ENCODE measurements around the gene GRK2.

The GRK2 gene

DNA sequence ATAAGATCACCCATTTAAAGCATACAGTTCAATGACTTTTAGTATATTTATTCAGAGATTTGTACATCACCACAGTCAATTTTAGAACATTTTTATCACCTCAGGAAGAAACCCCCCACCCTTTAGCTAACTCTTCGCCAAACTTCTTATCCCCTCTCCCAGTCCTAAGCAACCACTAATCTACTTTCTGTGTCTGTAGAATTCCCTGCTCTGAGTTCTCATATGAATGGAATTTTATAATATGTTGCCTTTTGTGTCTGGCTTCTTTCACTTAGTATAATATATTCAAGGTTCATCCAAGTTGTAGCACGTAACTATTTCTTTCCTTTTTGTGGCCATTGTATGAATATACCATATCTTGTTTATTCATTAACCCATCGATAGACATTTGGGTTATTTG is 26.4 kb downstream of the GRK2 start:
- no peak for DNase-seq (ENCODE audit: insufficient read length, low spot score)
- no peak for FAIRE-seq
- TF ChIP-seq POLR2AphosphoS5 (IDR thresholded peaks at IDR 0.05; ENCODE audit: low read depth, low read length) (no peak), SPI1 (IDR thresholded peaks at IDR 0.05; ENCODE audit: low read depth, low read length) (no peak)

DNA sequence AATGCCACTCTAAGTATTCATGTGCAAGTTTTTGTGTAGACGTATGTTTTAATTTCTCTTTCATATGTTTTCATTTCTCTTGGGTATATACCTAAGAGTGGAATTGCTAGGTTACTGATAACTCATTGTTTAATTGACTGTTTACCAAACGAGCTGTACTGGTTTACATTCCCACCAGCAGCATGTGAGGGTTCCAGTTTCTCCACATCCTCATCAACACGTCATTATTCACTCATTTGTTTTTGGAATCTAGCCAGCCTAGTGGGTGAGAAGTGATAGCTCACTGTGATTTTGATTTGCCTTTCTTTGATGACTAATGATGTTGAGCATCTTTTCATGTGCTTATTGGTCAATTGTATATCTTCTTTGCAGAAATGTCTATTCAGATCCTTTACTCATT is 26.8 kb downstream of the GRK2 start:
- DNase-seq (ENCODE audit: insufficient read length, low spot score) (no peak), FAIRE-seq (no peak)
- TF ChIP-seq POLR2A (IDR thresholded peaks at IDR 0.05; ENCODE audit: low read depth, low read length) (no peak), POU2F2 (IDR thresholded peaks at IDR 0.05; ENCODE audit: low read depth, low read length) (no peak), SPI1 (IDR thresholded peaks at IDR 0.05; ENCODE audit: low read depth, low read length) (no peak), TAF1 (IDR thresholded peaks at IDR 0.05; ENCODE audit: low read depth, low read length) (no peak), PAX5 (IDR thresholded peaks at IDR 0.05; ENCODE audit: insufficient read depth, low read length, severe bottlenecking) (no peak), POLR2AphosphoS5 (IDR thresholded peaks at IDR 0.05; ENCODE audit: low read depth, low read length) (no peak)

DNA sequence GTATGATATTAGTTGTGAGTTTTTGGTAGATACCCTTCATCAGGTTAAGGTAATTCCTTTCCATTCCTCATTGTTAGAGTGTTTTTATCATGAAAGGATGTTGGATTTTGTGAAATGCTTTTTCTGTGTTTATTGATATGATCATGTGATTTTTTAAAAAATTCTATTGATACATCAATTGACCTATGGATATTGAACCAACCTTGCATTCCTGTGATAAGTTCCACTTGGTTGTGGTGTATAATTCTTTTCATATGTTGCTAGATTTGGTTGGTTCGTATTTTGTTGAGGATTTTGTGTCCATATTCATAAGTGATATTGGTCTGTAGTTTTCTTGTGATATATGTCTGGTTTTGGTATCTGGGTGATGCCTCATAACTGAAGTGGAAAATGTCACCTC is 29.6 kb downstream of the GRK2 start:
- TF ChIP-seq PAX5 (IDR thresholded peaks at IDR 0.05; ENCODE audit: insufficient read depth, low read length, severe bottlenecking): no peak
- no peak for TF ChIP-seq POU2F2 (IDR thresholded peaks at IDR 0.05; ENCODE audit: low read depth, low read length)
- no peak for TF ChIP-seq POLR2AphosphoS5 (IDR thresholded peaks at IDR 0.05; ENCODE audit: low read depth, low read length)
- TF ChIP-seq POLR2A (IDR thresholded peaks at IDR 0.05; ENCODE audit: low read depth, low read length): no peak
- no peak for TF ChIP-seq SPI1 (IDR thresholded peaks at IDR 0.05; ENCODE audit: low read depth, low read length)
- no peak for TF ChIP-seq TAF1 (IDR thresholded peaks at IDR 0.05; ENCODE audit: low read depth, low read length)
- DNase-seq (ENCODE audit: insufficient read length, low spot score): no peak
- FAIRE-seq: no peak

DNA sequence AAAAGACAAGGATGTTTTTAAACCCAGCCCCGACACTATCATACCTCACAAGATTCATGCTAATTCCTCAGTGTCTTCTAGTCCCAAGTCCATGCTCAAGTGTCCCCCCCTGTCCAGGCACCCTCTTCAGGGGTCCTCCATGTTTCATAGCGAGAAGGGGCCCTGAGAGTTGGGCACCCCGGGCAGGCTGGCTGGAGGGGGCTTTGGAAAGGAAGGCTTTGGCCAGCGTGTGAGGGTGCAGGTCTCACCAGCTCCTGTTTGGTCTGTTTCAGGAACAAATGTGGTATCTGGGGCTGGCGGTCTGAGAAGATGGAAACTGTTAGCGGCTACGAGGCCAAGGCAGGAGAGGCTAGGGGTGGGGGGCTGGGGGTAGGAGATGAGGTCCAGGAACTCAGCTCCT is 32.5 kb downstream of the GRK2 start:
- FAIRE-seq (no peak), DNase-seq (ENCODE audit: insufficient read length, low spot score) (no peak)
- TF ChIP-seq TAF1 (IDR thresholded peaks at IDR 0.05; ENCODE audit: low read depth, low read length) (no peak), SPI1 (IDR thresholded peaks at IDR 0.05; ENCODE audit: low read depth, low read length) (no peak), POLR2A (IDR thresholded peaks at IDR 0.05; ENCODE audit: low read depth, low read length) (no peak), POLR2AphosphoS5 (IDR thresholded peaks at IDR 0.05; ENCODE audit: low read depth, low read length) (no peak), PAX5 (IDR thresholded peaks at IDR 0.05; ENCODE audit: insufficient read depth, low read length, severe bottlenecking) (no peak), POU2F2 (IDR thresholded peaks at IDR 0.05; ENCODE audit: low read depth, low read length) (no peak)

DNA sequence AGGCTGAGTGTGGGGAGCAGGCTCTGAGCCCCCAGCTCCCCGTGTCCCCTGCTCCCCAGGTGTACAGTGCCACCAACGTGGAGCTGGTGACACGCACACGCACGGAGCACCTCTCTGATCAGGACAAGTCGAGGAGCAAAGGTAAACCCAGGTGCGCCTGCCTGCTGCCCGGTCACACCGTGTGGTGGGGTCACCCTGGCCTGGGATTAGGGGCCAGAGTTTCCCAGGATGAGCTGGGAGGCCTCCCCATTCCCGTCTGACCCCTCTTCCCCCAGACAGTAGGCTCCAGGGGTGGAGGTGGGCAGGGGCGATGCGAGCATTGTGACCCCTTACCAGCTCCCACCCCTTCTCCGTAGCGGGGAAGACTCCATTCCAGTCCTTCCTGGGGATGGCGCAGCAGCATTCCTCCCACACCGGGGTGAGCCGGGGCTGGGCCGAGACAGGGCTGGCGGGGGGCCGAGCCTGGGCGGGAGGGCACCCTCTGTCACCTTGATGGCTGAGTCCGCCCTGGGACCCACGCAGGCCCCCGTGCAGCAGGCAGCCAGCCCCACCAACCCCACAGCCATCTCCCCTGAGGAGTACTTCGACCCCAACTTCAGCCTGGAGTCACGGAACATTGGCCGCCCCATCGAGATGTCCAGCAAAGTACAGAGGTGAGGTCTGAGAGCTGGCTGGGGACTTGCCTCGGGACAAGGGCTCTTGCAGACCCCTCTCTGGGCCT is 33.4 kb downstream of the GRK2 start:
- FAIRE-seq: no peak
- TF ChIP-seq SPI1 (IDR thresholded peaks at IDR 0.05; ENCODE audit: low read depth, low read length) (no peak), POLR2A (IDR thresholded peaks at IDR 0.05; ENCODE audit: low read depth, low read length) (no peak), PAX5 (IDR thresholded peaks at IDR 0.05; ENCODE audit: insufficient read depth, low read length, severe bottlenecking) (no peak), POU2F2 (IDR thresholded peaks at IDR 0.05; ENCODE audit: low read depth, low read length) (no peak), TAF1 (IDR thresholded peaks at IDR 0.05; ENCODE audit: low read depth, low read length) (no peak), POLR2AphosphoS5 (IDR thresholded peaks at IDR 0.05; ENCODE audit: low read depth, low read length) (no peak)
- no peak for DNase-seq (ENCODE audit: insufficient read length, low spot score)

DNA sequence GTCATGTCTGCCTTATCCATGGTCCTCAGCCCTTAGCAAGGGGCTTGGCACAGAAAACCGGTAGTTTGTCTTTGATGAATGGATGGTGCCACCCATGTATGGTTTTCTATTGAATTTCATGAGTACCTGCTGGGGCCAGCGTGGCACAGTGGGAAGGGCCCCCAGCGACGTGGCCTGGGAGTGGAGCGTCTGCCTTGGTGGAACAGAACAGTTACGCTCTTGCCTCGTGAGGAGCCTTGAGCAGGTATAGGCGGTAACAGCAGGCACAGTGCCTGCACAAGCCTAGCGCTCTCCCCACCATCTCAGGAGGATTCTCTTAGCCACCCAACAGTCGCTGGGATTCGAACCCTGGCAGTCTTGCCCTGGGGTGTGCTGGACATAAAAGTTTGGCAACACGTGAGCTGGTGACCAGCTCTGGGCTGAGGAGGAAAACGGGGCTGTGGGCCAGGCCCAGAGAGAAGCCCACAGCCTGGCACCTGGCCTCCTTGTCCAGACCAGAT is 34.0 kb downstream of the GRK2 start:
- no peak for TF ChIP-seq POLR2A (IDR thresholded peaks at IDR 0.05; ENCODE audit: low read depth, low read length)
- TF ChIP-seq SPI1 (IDR thresholded peaks at IDR 0.05; ENCODE audit: low read depth, low read length): no peak
- TF ChIP-seq PAX5 (IDR thresholded peaks at IDR 0.05; ENCODE audit: insufficient read depth, low read length, severe bottlenecking): no peak
- TF ChIP-seq POU2F2 (IDR thresholded peaks at IDR 0.05; ENCODE audit: low read depth, low read length): no peak
- no peak for TF ChIP-seq TAF1 (IDR thresholded peaks at IDR 0.05; ENCODE audit: low read depth, low read length)
- TF ChIP-seq POLR2AphosphoS5 (IDR thresholded peaks at IDR 0.05; ENCODE audit: low read depth, low read length): no peak
- DNase-seq (ENCODE audit: insufficient read length, low spot score): no peak
- FAIRE-seq: no peak

DNA sequence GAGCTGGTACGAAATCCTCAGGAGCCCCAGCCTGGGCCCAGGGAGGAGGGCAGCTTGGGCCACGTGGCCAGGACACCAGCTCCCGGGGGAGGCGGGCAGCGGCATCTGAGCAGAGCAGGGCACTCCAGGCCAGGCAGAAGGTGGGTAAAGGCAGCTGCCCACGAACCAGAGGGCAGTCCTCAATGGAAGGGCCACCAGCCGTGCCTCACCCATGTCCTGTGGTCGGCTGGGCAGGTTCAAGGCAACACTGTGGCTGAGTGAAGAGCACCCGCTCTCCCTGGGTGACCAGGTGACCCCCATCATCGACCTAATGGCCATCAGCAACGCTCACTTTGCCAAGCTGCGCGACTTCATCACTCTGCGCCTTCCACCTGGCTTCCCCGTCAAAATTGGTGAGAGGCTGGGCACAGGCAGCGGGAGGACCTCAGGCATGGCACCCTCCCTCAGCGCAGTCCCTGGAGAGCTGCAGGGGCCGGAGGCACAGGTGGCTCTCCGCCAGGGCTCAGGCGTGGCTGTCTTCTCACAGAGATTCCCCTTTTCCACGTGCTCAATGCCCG is 34.6 kb downstream of the GRK2 start:
- TF ChIP-seq PAX5 (IDR thresholded peaks at IDR 0.05; ENCODE audit: insufficient read depth, low read length, severe bottlenecking) (no peak), TAF1 (IDR thresholded peaks at IDR 0.05; ENCODE audit: low read depth, low read length) (no peak), POLR2A (IDR thresholded peaks at IDR 0.05; ENCODE audit: low read depth, low read length) (no peak), POLR2AphosphoS5 (IDR thresholded peaks at IDR 0.05; ENCODE audit: low read depth, low read length) (no peak), POU2F2 (IDR thresholded peaks at IDR 0.05; ENCODE audit: low read depth, low read length) (no peak), SPI1 (IDR thresholded peaks at IDR 0.05; ENCODE audit: low read depth, low read length) (no peak)
- FAIRE-seq: no peak
- no peak for DNase-seq (ENCODE audit: insufficient read length, low spot score)

DNA sequence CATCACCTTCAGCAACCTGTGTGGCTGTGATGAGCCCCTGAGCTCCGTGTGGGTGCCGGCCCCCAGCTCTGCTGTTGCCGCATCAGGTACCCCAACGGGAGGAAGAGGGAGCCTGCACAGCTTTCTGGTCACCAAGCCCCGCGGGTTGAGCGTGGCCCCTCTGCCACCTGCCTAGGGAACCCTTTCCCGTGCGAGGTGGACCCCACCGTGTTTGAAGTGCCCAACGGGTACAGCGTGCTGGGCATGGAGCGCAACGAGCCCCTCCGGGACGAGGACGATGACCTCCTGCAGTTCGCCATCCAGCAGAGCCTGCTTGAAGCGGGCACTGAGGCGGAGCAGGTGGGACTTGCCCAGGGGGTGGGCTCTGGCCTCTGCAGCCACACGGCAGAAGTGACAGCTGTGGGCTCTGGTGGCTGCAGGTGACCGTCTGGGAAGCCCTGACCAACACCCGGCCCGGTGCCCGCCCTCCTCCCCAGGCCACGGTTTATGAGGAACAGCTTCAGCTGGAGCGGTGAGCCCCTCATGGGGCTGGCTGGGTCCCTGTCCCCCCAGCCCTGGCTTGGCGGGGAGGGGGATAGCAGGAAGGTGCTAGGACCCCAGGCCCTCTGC is 35.1 kb downstream of the GRK2 start:
- DNase-seq (ENCODE audit: insufficient read length, low spot score) (no peak), FAIRE-seq (no peak)
- TF ChIP-seq SPI1 (IDR thresholded peaks at IDR 0.05; ENCODE audit: low read depth, low read length) (no peak), POLR2AphosphoS5 (IDR thresholded peaks at IDR 0.05; ENCODE audit: low read depth, low read length) (no peak), TAF1 (IDR thresholded peaks at IDR 0.05; ENCODE audit: low read depth, low read length) (no peak), PAX5 (IDR thresholded peaks at IDR 0.05; ENCODE audit: insufficient read depth, low read length, severe bottlenecking) (no peak), POU2F2 (IDR thresholded peaks at IDR 0.05; ENCODE audit: low read depth, low read length) (no peak)

DNA sequence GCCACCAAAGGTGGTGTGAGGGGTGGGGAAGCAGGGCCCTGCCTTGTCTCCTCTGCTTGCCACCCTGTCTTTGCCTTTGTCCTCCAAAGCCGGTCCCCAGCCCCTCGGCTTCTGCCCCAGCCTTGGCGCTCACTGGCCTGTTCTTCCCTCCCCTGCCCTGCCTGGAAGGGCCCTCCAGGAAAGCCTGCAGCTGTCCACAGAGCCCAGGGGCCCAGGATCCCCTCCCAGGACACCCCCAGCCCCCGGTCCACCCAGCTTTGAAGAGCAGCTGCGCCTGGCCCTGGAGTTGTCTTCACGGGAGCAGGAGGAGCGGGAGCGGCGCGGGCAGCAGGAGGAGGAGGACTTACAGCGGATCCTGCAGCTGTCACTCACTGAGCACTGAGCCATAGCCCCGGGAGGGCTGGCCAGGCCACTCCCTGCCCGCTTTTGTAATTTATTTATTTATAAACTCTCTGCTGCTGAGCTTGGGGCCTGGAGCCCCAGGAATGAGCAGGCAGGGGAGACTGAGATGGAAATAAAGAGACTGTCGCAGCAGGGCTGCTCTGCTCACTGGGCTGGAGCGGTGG is 35.8 kb downstream of the GRK2 start:
- no peak for DNase-seq (ENCODE audit: insufficient read length, low spot score)
- no peak for FAIRE-seq
- TF ChIP-seq POLR2AphosphoS5 (IDR thresholded peaks at IDR 0.05; ENCODE audit: low read depth, low read length) (no peak), POU2F2 (IDR thresholded peaks at IDR 0.05; ENCODE audit: low read depth, low read length) (no peak), TAF1 (IDR thresholded peaks at IDR 0.05; ENCODE audit: low read depth, low read length) (no peak), SPI1 (IDR thresholded peaks at IDR 0.05; ENCODE audit: low read depth, low read length) (no peak), PAX5 (IDR thresholded peaks at IDR 0.05; ENCODE audit: insufficient read depth, low read length, severe bottlenecking) (no peak), POLR2A (IDR thresholded peaks at IDR 0.05; ENCODE audit: low read depth, low read length) (no peak)
